Mammary epithelial cell (primary cell): ENCODE results near the gene KRT9.

Source experiments
- CTCF ChIP-seq, 2 donors: IDR thresholded peaks in 1 of 2; conservative IDR thresholded peaks in 1 of 2; 2 replicates each; pipeline ENCODE4 v1.5.1; 2011 to 2012; ENCODE audit warnings: inconsistent platforms in 2 of 2, low read length in 2 of 2, mild to moderate bottlenecking in 2 of 2, control low read depth in 1 of 2, low read depth in 1 of 2; ENCODE audit not compliant: insufficient read depth in 1 of 2; ENCODE audit errors: extremely low read depth in 1 of 2
- EZH2 ChIP-seq: IDR thresholded peaks from 2 replicates; pipeline ENCODE4 v1.6.1; 2012; ENCODE audit warnings: low read length, inconsistent platforms, borderline replicate concordance

GRCh38 chr17:41536741-41537613, 34.9 kb downstream of the KRT9 start:
- TF ChIP-seq CTCF (conservative IDR thresholded peaks at IDR 0.05 in 1 of 2, IDR thresholded peaks at IDR 0.05 in 1 of 2; ENCODE audit: extremely low read depth in 1 of 2, insufficient read depth in 1 of 2, low read depth in 1 of 2, low read length in 2 of 2): no peak
- TF ChIP-seq EZH2: no peak
